Hypothalamus (tissue), 51 donors: ENCODE data around the gene DUSP22.

Experiments used
- DNase-seq, 51 donors: peaks; one replicate each; lab custom pipeline; 2025; lab: John Stamatoyannopoulos, UW

The DUSP22 gene

GRCh38 chr6:391559-392440 lies 99.5 kb downstream of the DUSP22 start, which contains the start of gene IRF4:
Gene IRF4, plus strand, starts transcription at chr6:391752. Its CDS starts 1,401 bp downstream, at chr6:393153.
- DNase-seq, result no peak

- DNase-seq, result no peak
Observed at GRCh38 chr6:392441-393390, 100.4 kb downstream of the DUSP22 start.

GRCh38 chr6:393391-394221 lies 101.3 kb downstream of the DUSP22 start:
- no peak for DNase-seq

- DNase-seq, result no peak
Observed at GRCh38 chr6:394641-395289, 102.5 kb downstream of the DUSP22 start.

- DNase-seq, result no peak
Observed at GRCh38 chr6:395432-396125, 103.3 kb downstream of the DUSP22 start.

GRCh38 chr6:396126-396520 lies 103.8 kb downstream of the DUSP22 start:
- no peak for DNase-seq

GRCh38 chr6:397056-397455 lies 104.8 kb downstream of the DUSP22 start:
- DNase-seq, result no peak

- DNase-seq, result no peak
Observed at GRCh38 chr6:397604-398003, 105.3 kb downstream of the DUSP22 start.

GRCh38 chr6:398065-398464 lies 105.8 kb downstream of the DUSP22 start:
- no peak for DNase-seq

- DNase-seq, result no peak
Observed at GRCh38 chr6:398558-399078, 106.3 kb downstream of the DUSP22 start.

GRCh38 chr6:399785-400534 lies 107.7 kb downstream of the DUSP22 start:
- no peak for DNase-seq

- DNase-seq, result no peak
Observed at GRCh38 chr6:400815-401214, 108.5 kb downstream of the DUSP22 start.
